Heart left ventricle (tissue), 16 donors: ENCODE measurements around the gene PLB1. TPM values are rescaled to one million over a fixed set of nuclear protein-coding genes. Genes with fewer than 3 reads are reported as not detected.
A peak's percentile ranks its signal among the peaks of the same experiment; 100 is the strongest.

Experiments
- ATAC-seq, 4 donors: fragments of 200-7000 bp; cut with Tn5 transposase; one replicate each; pipeline ENCODE4 v1.9.1; 2020 to 2022; ENCODE audit warnings: moderate library complexity in 4 of 4, mild to moderate bottlenecking in 3 of 4, moderate number of reproducible peaks in 1 of 4
- DNase-seq, 5 donors: peaks; one replicate each; pipeline ENCODE4 v3.0.0-alpha.2; 2020
- H3K27ac ChIP-seq, 12 donors: fragments of 200-600 bp; sonication (generic) in 4 of 12; one replicate each; pipeline versions ENCODE4 v1.5.0 to v1.8.0; 2016 to 2022; ENCODE audit warnings: mild to moderate bottlenecking in 2 of 12
- H3K27me3 ChIP-seq, 9 donors: fragments of 200-600 bp; sonication (generic) in 2 of 9; one replicate each; pipeline versions ENCODE4 v1.5.1 to v1.8.0; 2016 to 2022; ENCODE audit warnings: mild to moderate bottlenecking in 3 of 9
- H3K36me3 ChIP-seq, 9 donors: fragments of 200-600 bp; sonication (generic) in 2 of 9; one replicate each; pipeline versions ENCODE4 v1.5.0 to v1.8.0; 2018 to 2022; ENCODE audit warnings: mild to moderate bottlenecking in 2 of 9
- H3K4me1 ChIP-seq, 12 donors: fragments of 200-600 bp; sonication (generic) in 4 of 12; one replicate each; pipeline versions ENCODE4 v1.5.0 to v1.8.0; 2016 to 2022; ENCODE audit warnings: mild to moderate bottlenecking in 3 of 12
- H3K4me3 ChIP-seq, 12 donors: fragments of 200-600 bp; sonication (generic) in 4 of 12; one replicate each; pipeline versions ENCODE4 v1.5.0 to v1.8.0; 2017 to 2022; ENCODE audit warnings: mild to moderate bottlenecking in 9 of 12, moderate library complexity in 4 of 12
- H3K9me3 ChIP-seq, 12 donors: fragments of 200-600 bp; sonication (generic) in 4 of 12; one replicate each; pipeline versions ENCODE4 v1.5.0 to v1.8.0; 2016 to 2022; ENCODE audit warnings: mild to moderate bottlenecking in 1 of 12
- CTCF ChIP-seq, 12 donors: fragments of 200-600 bp; sonication (generic) in 4 of 12; IDR thresholded peaks; one replicate each; pipeline versions ENCODE4 v1.5.0 to v1.8.0; 2018 to 2022; ENCODE audit warnings: antibody characterized with exemption in 12 of 12, mild to moderate bottlenecking in 5 of 12
- POLR2A ChIP-seq, 2 donors: fragments of 450-650 bp; IDR thresholded peaks; one replicate each; pipeline ENCODE4 v1.6.1; 2017; ENCODE audit warnings: antibody characterized with exemption in 2 of 2, mild to moderate bottlenecking in 2 of 2, moderate library complexity in 2 of 2
- WGBS, 4 donors: extraction: QIAGEN DNeasy Blood & Tissue Kit in 2 of 4; methylation state at CpG; one replicate each; pipeline versions ENCODE4 v1.1.5 to v1.1.7; 2013 to 2018; 5-methylcytosine and 5-hydroxymethylcytosine counted together
- intact Hi-C, 10 donors: fragments of 100-400 bp; cut with DNase I; formaldehyde crosslinking; loops; one replicate each; pipeline versions ENCODE4 v1.11.1 to v1.14.2; 2022
- polyA plus RNA-seq, 2 donors: library from polyadenylated mRNA; stranded (reverse); fragments of 200-250 nt; gene quantifications; one replicate each; pipeline ENCODE4 v1.2.3, GENCODE V29; 2013
- total RNA-seq, 9 donors: library from RNA; depleted of rRNA in 2 of 9; stranded (reverse); fragments of >200 nt in 2 of 9; fragmentation: NEBNext Ultra II Directional in 3 of 9; extraction: Animal tissue kit (Norgen Biotek cat#: 25700) in 3 of 9; gene quantifications; one replicate each; pipeline versions ENCODE4 v1.1.0 to v1.2.4, GENCODE V29; 2016 to 2023
- donor health status: ischemic (EF 13 %, LVEDD 7.1; RV severe dilation, severe dysfunction).
- donor health status: healthy with polysubstance abuse.
- donor health status: DM: no; HTN: yes; CAD: no.
- donor health status: DM: no; HTN: no; CAD: no.
- donor health status: ischemic (EF 25% LVEDD 6.9; RV normal size, moderate dysfunction).
- donor health status: ischemic (EF 25% LVEDD 5.7; RV mildly dilated, moderate dysfunction).
- donor health status: healthy.
- donor health status: DM: yes; HTN: yes; CAD: no.
- donor health status: ischemic (EF 35%, LVEDD 5.7; RV mildly dilated, moderate dysfunction).
- donor health status: nonischemic (EF 11% LVEDD 7.7; RV severe dilation, severe dysfunction).
- donor health status: DM: yes; HTN: yes; CAD: no.
- donor health status: PGD.
- donor health status: ischemic (EF 29% LVEDD 5.4; RV normal size, mild dysfunction).
- donor health status: nonischemic (EF 23%, LVEDD 6.1; RV moderate dilation, normal function).

PLB1 gene
- total and polyA plus RNA-seq, 11 donors, result 0.35 to 5.5 (median 1.3) TPM

DNA sequence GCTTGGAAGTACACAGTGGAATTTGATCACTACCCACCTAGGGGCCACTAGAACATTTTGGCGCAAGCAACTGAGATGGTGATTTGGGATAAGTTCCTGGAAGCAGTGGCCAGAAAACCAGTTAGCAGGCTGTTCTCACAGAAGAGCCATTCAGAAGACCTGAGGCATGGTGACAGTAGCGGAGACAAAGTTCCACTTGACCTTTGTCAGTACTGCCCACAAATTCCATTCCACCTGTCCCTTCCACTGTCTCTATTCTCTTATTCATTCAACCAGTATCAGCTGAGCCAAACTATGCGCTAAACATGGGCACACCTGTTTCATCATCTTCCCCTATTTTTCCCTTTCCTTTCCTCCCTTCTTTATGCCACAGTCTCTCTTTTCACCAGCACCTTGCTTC, 196.6 kb downstream of the PLB1 start:
- ATAC-seq, result peak in 1 of 4 donors; percentile 8
- intact Hi-C loops, result no loop called here
- H3K27me3 ChIP-seq, result no peaks in the 10 kb centered on the region

DNA sequence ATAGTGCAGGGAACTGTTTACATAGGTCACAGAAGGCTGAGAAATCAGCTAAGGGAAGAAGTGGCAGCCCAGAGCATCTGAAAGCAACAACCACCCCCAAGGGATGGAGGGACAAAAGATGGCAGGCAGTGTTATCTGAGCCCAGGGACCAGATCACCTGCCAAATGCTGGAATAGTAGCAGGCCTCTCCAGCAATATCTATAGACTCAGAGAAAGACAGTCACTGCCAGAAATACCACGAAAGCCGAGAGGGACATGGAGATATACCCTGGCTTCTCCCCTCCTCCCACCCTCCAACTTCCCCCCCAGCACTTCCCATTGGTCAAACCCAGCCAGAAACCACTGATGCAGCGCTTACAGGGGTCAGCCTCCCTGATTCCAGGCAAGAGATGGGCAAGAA, 197.4 kb downstream of the PLB1 start:
- Histone ChIP-seq H3K9me3 (no peaks in the 10 kb centered on the region), H3K4me1 (peaks cover 0 to 26% (median 11%) of the 10 kb centered on the region in 12 donors), H3K4me3 (no peak overlapping the region), H3K36me3 (no peaks in the 10 kb centered on the region), H3K27me3 (no peaks in the 10 kb centered on the region), H3K27ac (peak overlapping the region in 1 of 12 donors; percentile 22)
- DNase-seq (no peak), ATAC-seq (peak in 3 of 4 donors; percentile 13 to 54 (median 51))
- intact Hi-C loops, result no loop called here
- 67 to 89% (median 78%) methylated on average over 3 of the region's 3 CpGs for WGBS, 4 donors
- TF ChIP-seq CTCF (IDR thresholded peaks at IDR 0.05), result no peak
- TF ChIP-seq POLR2A (IDR thresholded peaks at IDR 0.05), result no peak

More for the DNA sequence above, 196.6 kb downstream of the PLB1 start:
- TF ChIP-seq POLR2A (IDR thresholded peaks at IDR 0.05), result no peak
- TF ChIP-seq CTCF (IDR thresholded peaks at IDR 0.05), result no peak
- Histone ChIP-seq H3K9me3 (no peaks in the 10 kb centered on the region), H3K36me3 (no peaks in the 10 kb centered on the region), H3K4me3 (no peak overlapping the region), H3K4me1 (peaks cover 0 to 26% (median 11%) of the 10 kb centered on the region in 12 donors), H3K27ac (peak overlapping the region in 3 of 12 donors; percentile 22 to 34 (median 24))
- 95 to 98% (median 96%) methylated on average over 3 of the region's 3 CpGs for WGBS, 4 donors
- no peak for DNase-seq

Other genes with a start within 250 kb of the PLB1 start
- gene FOSL2, start 103.2 kb upstream of the PLB1 start, total RNA-seq, result 100 to 1,000 TPM in 2 of 9 donors, 10 to 100 TPM in 7; 26.2 to 144 (median 50.2) TPM
- gene FOSL2, start 103.2 kb upstream of the PLB1 start, polyA plus RNA-seq, result 10 to 100 TPM; 15.2 to 66.2 TPM